IPS DF 6.9 (cell line): ENCODE data around the gene CASP2.

ENCODE experiments used
- DNase-seq: peaks from one replicate; pipeline ENCODE4 v3.0.0-alpha.2; 2013; ENCODE audit warnings: low read depth, low spot score
- H3K27ac ChIP-seq: one replicate; pipeline ENCODE4 v1.5.1; 2013; ENCODE audit warnings: low read length, control low read depth
- H3K27me3 ChIP-seq: 2 replicates; pipeline ENCODE4 v1.6.1; 2013; ENCODE audit warnings: mild to moderate bottlenecking, low read length; ENCODE audit not compliant: control insufficient read depth, insufficient read depth
- H3K36me3 ChIP-seq: 2 replicates; pipeline ENCODE4 v1.6.1; 2013; ENCODE audit warnings: low read length; ENCODE audit not compliant: control insufficient read depth, insufficient read depth
- H3K4me1 ChIP-seq: 2 replicates; pipeline ENCODE4 v1.6.1; 2013; ENCODE audit warnings: low read length; ENCODE audit not compliant: control insufficient read depth, insufficient read depth
- H3K4me3 ChIP-seq: 2 replicates; pipeline ENCODE4 v1.5.1; 2013; ENCODE audit warnings: mild to moderate bottlenecking, low read length
- H3K9me3 ChIP-seq: 2 replicates; pipeline ENCODE4 v1.6.1; 2013; ENCODE audit warnings: low read length, inconsistent platforms; ENCODE audit not compliant: control insufficient read depth, insufficient read depth
- whole genome bisulfite sequencing: extraction: QIAGEN DNeasy Blood & Tissue Kit; methylation state at CpG from one replicate; pipeline ENCODE4 v1.1.7; 2013; ENCODE audit warnings: mixed read lengths, missing lambda C conversion rate; ENCODE audit not compliant: insufficient read length, insufficient coverage; 5-methylcytosine and 5-hydroxymethylcytosine counted together

Gene CASP2

GRCh38 chr7:143314127-143314526 is 26.0 kb downstream of the CASP2 start:
- DNase-seq = no peak
- Histone ChIP-seq H3K4me3 (no peak overlapping the region), H3K9me3 (no peaks in the 10 kb centered on the region), H3K27me3 (no peaks in the 10 kb centered on the region), H3K4me1 (no peaks in the 10 kb centered on the region), H3K27ac (no peak overlapping the region), H3K36me3 (no peaks in the 10 kb centered on the region)

GRCh38 chr7:143315776-143316175 is 27.6 kb downstream of the CASP2 start, which contains the start of gene CLCN1:
Gene CLCN1, plus strand, starts transcription at chr7:143316111. Its CDS starts 102 bp downstream, at chr7:143316213.
- Histone ChIP-seq H3K9me3 (no peaks in the 10 kb centered on the region), H3K27ac (no peak within 1 kb of the TSS), H3K4me3 (no peak within 1 kb of the TSS), H3K36me3 (no peaks in the 10 kb centered on the region), H3K27me3 (no peaks in the 10 kb centered on the region), H3K4me1 (no peaks in the 10 kb centered on the region)
- DNase-seq = no peak
- no CpG with 5 or more reads among the region's 5 CpGs for WGBS

GRCh38 chr7:143316492-143316891 is 28.3 kb downstream of the CASP2 start:
- Histone ChIP-seq H3K9me3 (no peaks in the 10 kb centered on the region), H3K4me3 (no peak overlapping the region), H3K4me1 (no peaks in the 10 kb centered on the region), H3K36me3 (no peaks in the 10 kb centered on the region), H3K27me3 (no peaks in the 10 kb centered on the region), H3K27ac (no peak overlapping the region)
- WGBS = no CpG with 5 or more reads among the region's 4 CpGs
- no peak for DNase-seq

- Histone ChIP-seq H3K36me3 (no peaks in the 10 kb centered on the region), H3K27me3 (no peaks in the 10 kb centered on the region), H3K27ac (no peak overlapping the region), H3K9me3 (no peaks in the 10 kb centered on the region), H3K4me1 (no peaks in the 10 kb centered on the region), H3K4me3 (no peak overlapping the region)
- WGBS = no CpG with 5 or more reads among the region's 5 CpGs
- DNase-seq = no peak
Measured at GRCh38 chr7:143318661-143319060, 30.5 kb downstream of the CASP2 start.

GRCh38 chr7:143320620-143321019 is 32.5 kb downstream of the CASP2 start:
- Histone ChIP-seq H3K4me3 (no peak overlapping the region), H3K27me3 (no peaks in the 10 kb centered on the region), H3K27ac (no peak overlapping the region), H3K36me3 (no peaks in the 10 kb centered on the region), H3K4me1 (no peaks in the 10 kb centered on the region), H3K9me3 (no peaks in the 10 kb centered on the region)
- DNase-seq = no peak
- WGBS = no CpG with 5 or more reads among the region's 9 CpGs

GRCh38 chr7:143321242-143321641 is 33.1 kb downstream of the CASP2 start:
- H3K36me3 ChIP-seq = no peaks in the 10 kb centered on the region
- no peak overlapping the region for H3K4me3 ChIP-seq
- H3K27ac ChIP-seq = no peak overlapping the region
- no peaks in the 10 kb centered on the region for H3K9me3 ChIP-seq
- DNase-seq = no peak
- H3K27me3 ChIP-seq = no peaks in the 10 kb centered on the region
- no peaks in the 10 kb centered on the region for H3K4me1 ChIP-seq
- WGBS = no CpG with 5 or more reads among the region's 10 CpGs

GRCh38 chr7:143321734-143322133 is 33.6 kb downstream of the CASP2 start:
- no peak for DNase-seq
- WGBS = no CpG with 5 or more reads among the region's 4 CpGs
- H3K9me3 ChIP-seq = no peaks in the 10 kb centered on the region
- H3K36me3 ChIP-seq = no peaks in the 10 kb centered on the region
- H3K4me1 ChIP-seq = no peaks in the 10 kb centered on the region
- H3K27me3 ChIP-seq = no peaks in the 10 kb centered on the region
- no peak overlapping the region for H3K4me3 ChIP-seq
- H3K27ac ChIP-seq = no peak overlapping the region

- Histone ChIP-seq H3K27me3 (no peaks in the 10 kb centered on the region), H3K36me3 (no peaks in the 10 kb centered on the region), H3K4me1 (no peaks in the 10 kb centered on the region), H3K9me3 (no peaks in the 10 kb centered on the region), H3K27ac (no peak overlapping the region), H3K4me3 (no peak overlapping the region)
- no peak for DNase-seq
- no CpG with 5 or more reads among the region's 23 CpGs for WGBS
Measured at GRCh38 chr7:143322760-143323633, 34.8 kb downstream of the CASP2 start.

GRCh38 chr7:143323653-143324052 is 35.5 kb downstream of the CASP2 start:
- no CpG with 5 or more reads among the region's 12 CpGs for WGBS
- Histone ChIP-seq H3K4me3 (no peak overlapping the region), H3K27me3 (no peaks in the 10 kb centered on the region), H3K36me3 (no peaks in the 10 kb centered on the region), H3K4me1 (no peaks in the 10 kb centered on the region), H3K9me3 (no peaks in the 10 kb centered on the region), H3K27ac (no peak overlapping the region)
- no peak for DNase-seq

- Histone ChIP-seq H3K9me3 (no peaks in the 10 kb centered on the region), H3K27me3 (no peaks in the 10 kb centered on the region), H3K27ac (no peak overlapping the region), H3K4me3 (no peak overlapping the region), H3K36me3 (no peaks in the 10 kb centered on the region), H3K4me1 (no peaks in the 10 kb centered on the region)
- no CpG with 5 or more reads among the region's 2 CpGs for WGBS
- DNase-seq = no peak
Measured at GRCh38 chr7:143325240-143325639, 37.1 kb downstream of the CASP2 start.

- Histone ChIP-seq H3K27ac (no peak overlapping the region), H3K9me3 (no peaks in the 10 kb centered on the region), H3K4me3 (no peak overlapping the region), H3K4me1 (no peaks in the 10 kb centered on the region), H3K36me3 (no peaks in the 10 kb centered on the region), H3K27me3 (no peaks in the 10 kb centered on the region)
- no peak for DNase-seq
- no CpG with 5 or more reads among the region's 5 CpGs for WGBS
Measured at GRCh38 chr7:143327903-143328302, 39.8 kb downstream of the CASP2 start.
